ENCODE results near the gene LPAR3.
A peak's percentile ranks its signal among the peaks of the same experiment; 100 is the strongest.

Gene LPAR3

DNA sequence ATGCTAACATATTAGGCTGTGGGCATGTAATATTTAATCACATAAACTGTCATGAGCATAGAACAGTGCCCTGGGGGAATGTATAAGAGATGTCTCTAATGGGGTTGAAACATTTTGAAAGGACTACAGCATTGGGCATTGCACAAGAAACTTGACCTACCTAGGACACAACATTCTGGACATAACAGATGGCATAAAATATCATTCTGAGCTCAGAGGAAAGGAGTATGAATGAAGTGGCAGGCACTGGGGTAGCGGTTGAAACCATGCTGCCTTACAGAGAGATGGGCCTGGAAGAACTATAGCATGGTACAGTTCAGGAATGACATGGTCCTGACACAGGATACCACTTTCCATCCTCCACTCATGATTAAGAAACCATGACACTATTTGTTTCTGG is 69.0 kb downstream of the LPAR3 start:
- DNase-seq: no peak

DNA sequence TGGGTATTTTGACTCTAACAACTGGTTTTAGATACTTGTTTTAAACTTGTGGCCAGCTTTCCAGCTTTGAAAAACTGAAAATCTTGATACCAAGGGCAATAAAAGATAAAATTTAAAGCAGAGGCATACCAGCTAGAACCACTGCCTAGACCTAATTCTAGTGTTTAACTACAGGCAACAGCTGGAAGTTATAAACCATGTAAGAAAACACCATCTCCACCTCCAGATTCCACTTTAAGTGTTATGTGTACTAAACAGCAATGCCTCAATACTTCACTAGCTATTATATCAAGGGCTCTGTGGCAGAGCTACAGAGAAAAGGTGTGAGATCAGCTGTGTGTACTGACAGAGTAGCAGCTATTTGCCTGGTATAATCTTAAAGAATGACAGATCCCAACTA is 69.5 kb downstream of the LPAR3 start:
- no peak for DNase-seq

DNA sequence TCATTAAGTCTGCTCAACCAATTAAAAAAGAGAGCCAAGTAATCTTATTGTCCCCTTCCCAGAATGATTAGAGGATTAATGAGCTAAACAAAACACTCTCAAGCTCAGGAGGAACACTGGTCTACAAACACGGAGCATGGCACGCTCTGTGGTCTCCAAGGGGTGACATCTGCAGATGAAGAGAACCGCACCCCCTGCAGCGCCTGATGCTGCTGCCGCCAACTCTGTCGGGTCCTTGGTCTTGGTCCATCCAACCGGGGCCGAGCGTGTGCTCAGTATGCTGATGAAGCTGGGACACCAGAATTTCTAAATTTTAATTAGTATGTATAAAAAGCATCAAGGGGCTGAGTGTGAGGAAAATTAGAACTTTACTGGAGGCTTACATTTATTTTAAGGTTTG is 82.7 kb downstream of the LPAR3 start:
- no peak for DNase-seq

DNA sequence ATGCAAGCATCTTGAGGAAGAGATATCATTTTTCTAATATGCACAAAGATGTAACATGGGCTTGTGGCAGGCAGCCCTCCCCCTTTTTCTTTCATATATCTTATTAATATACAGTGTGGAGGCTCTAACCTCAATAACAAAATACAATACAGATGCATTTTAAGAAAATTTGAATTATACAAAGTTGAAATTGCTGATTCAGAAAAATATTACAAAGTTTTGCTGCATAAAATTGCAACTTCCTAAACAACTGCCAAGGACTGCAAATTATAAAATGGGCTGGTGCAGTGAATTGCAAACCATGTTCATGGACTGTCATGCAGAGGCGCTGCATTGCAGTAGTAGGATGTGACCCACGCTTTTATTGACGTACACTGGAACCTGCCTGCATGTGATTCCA is 84.0 kb downstream of the LPAR3 start:
- DNase-seq: no peak

DNA sequence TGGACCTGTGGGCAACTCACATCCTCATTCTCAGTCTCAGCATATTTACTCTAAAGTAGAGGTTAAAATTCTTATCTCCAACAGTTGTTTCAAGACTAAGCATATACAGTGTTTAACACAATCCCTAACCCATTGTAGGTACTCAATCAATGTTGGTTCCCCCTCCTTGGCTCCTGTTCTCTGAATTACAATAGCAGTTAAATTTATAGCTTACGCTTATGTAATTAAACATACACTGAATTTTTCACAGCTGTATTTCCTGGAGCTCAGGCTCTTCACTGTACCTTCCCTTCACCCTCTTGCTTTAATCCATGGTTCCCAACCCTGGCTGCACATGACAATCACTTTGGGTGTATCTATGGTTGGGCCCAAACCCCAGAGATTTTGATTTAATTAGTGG is 89.4 kb downstream of the LPAR3 start:
- no peak for DNase-seq

DNA sequence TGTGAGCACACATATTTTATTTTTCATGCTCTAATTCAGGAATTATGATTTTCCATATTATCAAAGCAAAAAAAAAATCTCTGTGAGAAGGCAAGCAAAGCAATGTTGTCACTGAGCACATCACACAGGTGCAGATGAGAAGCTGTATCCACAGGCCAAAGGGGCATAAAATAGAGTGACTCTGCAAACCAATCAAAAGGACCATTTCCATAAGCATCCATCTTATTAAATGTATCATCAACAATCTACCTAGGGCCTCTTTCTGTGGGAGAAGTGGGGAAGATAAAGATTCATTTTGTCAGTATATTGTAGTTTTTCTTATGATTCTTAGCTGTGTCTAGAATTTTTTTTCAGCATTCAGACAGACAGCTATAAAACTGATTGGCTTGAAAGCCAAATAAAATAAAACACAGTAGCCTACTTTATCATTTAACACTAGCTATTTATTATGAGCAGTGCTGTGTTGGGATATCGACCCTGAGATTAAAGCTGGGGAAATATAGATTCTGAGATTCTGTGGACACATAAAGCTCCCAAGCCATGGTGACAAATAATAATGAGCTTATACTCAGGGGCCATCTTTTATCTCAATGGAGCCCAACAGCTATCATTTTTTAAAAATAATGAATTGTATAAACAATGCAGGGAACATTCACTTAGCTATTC is 90.3 kb downstream of the LPAR3 start:
- DNase-seq: no peak

DNA sequence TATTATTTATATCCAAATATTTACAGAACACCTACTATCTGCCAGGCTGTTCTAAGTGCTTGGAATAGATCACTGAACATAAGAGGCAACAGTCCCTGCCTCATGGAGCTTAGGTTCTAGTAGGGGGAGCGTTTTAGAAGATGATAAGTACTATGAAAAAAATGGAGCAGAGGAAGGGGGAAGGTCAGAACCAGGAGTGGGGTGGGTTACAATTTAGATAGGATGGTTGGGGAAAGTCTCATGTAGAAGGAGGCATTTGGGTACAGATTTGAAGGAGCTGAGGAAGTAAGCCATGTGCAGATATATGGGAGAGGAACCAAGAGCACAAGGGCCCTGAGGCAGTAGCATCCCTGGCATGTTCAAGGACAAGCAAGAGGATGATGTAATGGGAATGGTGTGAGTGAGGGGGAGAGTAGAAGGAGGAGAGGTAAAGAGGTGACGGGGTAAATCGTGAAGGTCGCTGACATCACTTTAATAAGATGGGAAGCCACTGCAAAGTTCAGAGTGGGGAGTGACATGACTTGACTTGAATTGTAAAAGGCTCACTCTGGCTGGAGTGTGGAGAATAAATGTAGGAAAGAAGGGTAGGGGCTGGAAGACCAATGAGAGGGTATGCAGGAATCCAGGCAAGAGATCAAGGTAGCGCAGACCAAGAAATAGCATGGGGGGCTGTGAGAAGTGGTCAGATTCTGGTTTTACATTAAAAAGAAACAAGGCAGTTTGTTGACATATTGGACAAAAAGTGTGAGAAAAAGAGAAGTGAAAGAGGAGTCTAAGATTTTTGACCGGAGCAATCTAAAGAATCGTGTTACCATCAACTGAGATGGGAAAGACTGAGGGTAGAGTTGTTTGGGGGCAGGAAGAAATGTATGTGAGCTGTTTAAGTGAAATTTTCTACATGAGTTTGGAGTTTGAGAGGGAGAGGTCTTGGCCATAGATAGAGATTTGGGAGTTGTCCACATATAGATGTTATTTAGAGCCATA is 92.6 kb downstream of the LPAR3 start:
- DNase-seq: no peak

DNA sequence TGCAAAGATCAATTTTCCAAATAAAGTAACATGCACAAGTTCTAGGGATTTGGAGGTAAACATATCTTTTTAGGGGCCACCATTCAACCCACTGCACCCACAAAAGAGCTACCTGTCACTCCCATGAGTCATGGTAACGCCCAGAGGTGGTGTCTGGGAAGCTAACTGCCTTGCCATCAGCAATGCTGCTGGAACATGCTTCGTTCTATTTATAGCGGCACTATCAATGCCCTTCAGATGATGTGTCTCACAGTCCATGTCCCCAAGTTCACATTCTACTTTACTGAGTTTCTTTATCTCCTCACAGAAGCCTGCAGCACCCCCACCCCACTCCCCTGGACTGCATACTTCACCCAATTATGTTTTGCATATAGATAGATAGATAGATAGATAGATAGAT is 95.4 kb downstream of the LPAR3 start:
- DNase-seq: no peak

DNA sequence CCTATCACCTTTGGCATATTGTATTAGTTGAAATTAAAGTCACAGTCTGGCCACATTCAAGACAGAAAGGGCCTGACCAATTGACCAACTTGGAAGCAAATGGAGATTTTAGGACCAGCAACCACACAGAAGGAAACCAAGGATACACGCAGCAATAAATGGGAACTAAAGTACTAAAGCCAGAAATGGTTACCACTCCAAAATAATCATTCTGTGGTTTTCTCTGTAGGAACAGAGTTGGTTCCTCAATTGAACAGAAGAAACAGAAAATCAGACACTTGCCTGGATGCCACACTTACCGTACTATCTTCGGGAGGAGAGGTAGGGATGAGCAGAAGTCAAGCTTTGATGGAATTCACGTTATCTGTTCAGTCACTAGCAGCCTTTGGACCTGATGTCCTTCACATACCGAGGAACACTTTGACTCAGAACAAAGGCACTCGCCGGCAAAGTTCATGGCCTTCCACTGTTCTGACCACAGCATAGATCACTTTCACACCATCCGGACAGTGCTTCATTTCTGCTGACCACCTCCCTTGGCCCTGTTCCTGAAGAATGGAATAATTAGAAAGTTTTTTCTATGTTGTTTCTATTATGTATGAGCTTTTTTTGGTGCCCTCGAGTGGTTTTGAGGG is 96.9 kb downstream of the LPAR3 start:
- no peak for DNase-seq

DNA sequence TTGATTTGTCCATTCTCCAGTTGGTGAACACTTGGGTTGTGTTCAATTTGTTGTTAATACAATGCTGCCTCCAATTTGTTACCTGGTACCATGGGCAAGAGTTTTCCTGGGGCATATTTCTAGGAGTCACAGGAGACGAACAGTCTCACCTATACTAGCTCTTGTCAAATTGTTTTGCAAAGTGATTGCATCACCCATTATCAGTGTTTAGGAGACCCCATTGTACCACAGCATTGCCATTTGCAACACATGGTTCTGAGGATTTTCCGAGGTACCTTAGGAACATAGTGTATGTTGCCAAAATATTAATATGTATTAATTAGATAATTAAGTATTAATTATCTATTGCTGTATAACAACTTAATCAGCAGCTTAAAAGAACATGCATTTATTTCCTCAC is 97.8 kb downstream of the LPAR3 start:
- no peak for DNase-seq

DNA sequence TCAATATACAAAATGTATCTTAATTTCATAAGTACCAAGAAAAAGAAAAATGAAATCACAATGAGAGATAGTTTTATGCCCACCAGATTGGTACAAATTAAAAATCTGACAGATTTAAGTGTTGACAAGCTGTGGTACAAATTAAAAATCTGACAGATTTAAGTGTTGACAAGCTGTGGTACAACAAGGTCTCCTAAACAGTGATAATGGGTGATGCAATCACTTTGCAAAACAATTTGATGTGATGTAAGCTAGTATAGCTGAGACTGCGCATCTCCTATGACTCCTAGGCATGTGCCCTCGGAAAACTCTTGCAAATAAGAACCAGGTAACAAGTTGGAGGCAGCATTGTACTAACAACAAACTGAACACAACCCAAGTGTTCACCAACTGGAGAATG is 100.6 kb downstream of the LPAR3 start:
- no peak for DNase-seq

DNA sequence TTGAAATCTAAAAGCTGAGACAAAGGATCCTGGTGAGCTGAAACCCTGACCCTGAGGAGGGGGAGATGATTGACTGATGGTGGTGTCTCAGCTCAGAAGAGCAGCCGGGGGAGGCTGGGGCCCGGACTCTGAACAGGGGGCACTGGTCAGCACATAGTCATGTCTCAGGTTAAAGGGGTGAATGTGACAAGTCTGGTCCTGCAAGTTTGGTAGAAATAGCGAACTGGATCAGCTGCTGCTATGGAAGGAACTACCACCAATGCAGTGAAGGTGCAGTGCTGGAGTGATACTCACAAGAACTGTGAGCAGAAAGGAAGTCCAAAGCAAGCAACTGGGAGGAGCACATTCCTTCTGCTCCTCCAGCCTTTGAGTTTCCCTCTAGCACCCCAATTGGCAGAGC is 104.0 kb downstream of the LPAR3 start:
- no peak for DNase-seq

DNA sequence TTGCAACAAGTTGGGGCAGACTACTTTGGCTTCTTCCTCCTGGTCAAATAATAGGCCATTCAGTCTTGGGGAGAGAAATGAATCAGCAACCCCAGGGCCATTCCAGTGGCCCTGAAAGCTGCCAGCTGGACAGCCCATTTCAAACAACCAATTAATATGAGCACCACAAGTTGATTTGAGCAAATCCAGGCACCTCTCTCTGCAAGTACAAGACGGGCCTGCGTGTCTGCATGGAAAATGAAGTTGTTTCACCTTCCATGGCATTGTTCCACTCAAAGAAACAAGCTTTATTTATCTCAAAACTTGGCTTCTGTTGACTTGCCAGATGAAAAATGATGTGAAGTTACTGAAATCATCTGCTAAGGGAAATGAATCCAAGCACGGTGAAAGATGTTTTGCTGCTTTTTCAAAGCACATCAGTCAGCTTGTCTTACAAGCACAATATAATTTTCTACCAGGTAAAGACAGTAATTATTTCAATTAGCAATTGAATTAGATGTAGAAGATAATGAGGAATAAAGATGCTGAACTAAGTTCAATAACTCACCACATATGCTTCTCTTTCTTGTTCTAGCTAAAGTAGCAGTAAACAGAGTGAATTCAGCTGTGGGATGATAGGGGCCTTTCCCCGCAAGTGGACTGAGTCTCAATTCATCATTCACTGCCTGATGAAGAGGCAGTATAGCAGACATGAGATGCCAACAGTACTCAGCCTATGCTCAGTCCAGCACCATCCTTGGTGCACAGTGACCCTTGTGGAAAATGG is 107.6 kb downstream of the LPAR3 start:
- no peak for DNase-seq

DNA sequence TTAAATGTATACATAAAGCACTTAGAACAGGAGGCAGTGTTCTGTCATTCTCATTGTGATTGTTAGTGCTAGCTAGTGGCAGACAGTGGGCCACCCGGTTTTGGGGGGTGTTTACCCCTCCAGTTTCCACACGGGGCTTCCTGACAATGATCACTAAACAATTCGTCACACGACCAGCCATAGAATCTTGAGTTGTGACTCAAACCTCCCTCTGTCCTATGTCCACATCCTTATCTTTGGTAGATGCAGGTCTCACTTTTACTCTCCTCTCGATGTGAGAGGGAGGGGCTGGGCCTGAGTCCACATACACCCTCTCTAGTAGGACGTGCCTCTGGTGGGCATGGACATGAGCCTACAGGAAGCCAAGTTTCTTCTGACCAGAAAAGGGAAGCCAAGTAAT is 110.1 kb downstream of the LPAR3 start:
- no peak for DNase-seq

DNA sequence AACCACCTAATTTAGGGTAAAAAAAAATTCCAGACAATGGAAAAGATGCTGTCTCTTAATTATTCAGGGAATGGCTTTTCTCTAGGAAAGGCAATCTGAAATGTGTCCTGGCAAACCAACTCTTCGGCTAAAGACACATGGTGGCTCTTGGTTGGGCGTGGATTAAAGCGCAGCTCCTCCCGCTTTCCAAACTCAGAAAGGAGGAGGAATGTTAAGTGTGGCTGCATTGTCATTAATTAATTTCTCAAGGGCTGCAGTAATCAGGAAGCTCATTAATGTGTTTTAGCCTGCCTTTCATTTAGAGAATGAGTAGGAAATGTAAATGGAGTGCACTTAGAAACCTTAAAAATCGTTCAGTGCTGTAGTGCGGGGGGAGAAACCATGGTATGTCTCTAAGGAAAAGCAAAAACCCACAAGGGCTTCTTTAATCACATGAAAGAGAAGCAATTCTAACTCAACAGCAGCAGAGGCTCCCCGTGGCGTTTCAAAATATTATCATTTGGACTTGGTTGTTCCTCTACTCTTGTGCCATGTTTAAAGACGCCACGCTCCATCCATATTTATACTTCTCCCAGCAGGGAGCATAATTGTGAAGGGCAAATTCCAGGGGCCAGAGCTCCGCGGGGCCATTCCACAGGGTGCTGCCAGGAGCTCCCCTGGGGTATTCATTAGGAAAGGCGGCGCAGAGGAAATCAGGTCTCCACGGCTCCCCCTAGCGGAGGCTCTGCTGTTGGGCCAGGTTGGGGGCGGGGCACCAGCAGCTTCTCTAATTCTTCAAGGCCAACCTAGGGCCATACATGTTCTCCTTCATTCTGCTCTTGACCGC is 110.8 kb downstream of the LPAR3 start:
- DNase-seq: peak; percentile 87

DNA sequence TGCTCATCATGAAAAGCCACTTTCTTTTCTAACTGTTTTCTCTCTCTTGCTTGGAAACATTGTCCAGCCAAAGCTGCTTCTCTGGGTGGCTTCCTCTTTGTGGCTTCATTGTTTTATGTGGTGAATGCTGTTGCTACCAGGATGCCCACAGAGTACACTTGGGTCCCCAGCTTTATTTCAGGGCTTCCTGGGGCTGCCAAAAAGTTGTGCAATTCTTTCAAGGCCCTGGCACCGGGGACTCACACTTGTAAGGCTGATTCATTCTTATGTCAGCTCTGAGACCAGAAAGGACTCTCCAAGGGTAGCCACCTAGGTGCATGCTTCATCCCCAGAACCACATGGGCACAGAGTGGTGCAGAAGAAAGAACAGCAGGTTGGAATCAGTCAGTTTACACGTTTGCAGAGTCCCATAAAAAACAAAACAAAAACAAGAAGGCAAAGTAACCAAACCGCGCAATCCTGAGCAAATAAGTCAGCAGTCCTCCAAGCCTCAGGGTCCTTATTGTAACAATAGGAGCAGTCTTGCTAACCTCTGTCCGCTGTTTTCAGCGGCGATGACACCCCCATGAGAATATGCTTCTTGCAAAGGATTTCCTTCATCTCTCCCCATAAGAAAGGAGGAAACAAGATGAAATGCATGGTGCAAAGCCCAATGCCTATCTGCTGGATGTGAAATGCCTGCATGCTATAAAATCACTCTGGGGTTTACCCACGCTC is 112.8 kb downstream of the LPAR3 start:
- DNase-seq: no peak

DNA sequence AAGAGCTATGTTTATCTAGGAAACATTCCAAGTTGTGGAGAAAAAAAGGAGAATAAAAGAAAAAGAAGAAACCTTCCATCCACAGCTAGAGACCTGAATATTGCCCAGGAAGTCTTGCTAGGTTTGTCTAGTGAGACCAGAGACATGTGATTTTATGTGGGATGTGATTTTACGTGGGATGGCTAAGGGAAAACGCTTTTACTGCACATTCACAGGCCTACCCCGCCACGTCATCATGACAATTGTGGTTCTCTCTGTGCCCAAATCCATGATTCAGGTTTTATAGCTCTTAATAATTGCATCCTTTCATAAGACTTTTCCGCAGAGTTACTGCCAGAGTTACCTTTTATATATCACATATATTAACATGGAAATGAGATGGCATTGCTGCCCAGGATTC is 116.4 kb downstream of the LPAR3 start:
- no peak for DNase-seq

DNA sequence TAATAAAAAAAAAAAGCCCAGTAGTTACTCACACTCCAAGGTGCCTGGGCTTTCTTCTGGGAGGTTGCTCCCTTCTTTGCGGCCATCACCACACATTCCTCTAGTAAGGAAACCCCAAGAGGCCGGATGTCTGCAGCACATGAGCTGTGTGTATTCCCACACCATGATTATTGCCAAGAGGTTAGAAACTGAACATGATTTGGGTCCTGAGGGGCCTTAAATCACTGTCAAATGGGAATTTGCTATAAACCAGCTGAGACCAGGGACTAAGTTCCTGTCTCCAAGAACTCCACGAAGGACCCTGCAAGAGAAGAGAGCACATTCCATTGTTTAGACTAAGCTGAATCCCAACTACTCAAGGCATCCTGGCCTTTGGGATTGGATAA is 117.5 kb downstream of the LPAR3 start:
- DNase-seq: no peak

DNA sequence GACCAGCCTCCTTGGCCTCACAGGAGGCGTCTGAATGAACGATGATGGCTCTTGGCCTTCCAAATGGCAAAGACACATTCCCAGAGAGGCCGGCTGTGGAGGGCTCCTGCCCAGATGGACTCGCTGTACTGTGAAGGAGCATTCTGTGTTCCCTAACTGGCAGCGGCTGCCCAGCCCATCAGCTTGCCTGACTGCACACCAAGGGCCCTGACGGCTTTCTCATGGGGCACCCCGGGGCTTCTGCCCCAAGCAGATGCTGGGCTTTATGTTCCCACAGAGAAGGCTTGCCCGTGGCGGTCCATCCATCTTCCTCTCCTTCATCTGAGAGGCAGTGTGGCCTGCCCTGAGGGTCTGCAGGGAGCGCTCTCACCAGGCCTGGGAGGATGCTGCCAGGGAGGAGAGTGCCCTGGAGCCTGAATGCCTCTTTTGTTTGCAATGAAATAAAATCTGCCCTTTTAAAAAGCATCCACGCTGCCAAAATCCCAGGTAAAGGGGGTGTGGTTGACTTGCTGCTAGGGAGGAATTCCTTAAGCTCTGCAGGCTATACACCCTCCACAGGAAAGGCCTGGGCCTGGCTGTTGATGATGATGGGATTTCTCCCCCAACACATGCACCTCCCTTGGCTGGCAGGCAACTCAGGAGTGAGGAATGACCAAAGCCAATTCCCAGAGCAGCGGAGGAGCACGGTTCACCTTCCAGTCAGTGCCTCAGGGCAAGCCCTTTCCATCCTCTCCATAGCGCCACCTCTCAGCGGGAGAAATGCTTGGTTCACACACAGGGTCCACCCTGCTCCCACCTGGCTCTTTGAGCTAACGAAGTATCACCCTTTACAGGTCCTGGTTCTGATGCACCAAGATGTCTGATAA is 118.1 kb downstream of the LPAR3 start:
- no peak for DNase-seq

DNA sequence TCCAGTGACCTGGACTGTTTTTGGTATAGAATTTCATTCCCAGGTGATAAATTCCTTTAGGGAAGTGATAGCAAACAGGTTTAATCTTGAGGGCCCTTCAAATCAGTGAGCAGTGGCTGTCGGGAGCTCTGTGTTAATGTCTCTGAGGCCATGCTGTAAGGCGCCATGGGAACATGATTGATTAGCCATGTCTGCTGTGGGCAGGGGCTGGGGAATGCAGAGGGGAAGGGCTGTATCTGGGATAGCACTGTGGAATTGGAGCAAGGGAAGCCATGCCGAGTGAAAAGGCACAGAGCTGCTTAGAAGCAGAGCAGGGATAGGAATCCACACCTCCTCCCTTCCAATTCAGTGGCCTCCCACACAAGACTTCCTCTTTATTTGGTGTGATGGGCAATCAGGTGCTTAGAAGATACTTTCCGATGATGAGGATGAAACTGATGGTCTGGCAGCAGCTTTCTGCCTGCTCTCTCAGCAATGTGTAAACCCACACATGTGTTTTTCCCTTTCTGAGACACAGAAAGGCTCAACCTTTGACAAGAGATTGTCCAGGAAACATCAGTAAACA is 119.0 kb downstream of the LPAR3 start:
- DNase-seq: no peak

Data from activated CD4-positive, alpha-beta T cell treated with anti-CD3 and anti-CD28 coated beads for 48 hours (primary cell).